SK-N-SH treated with all-trans-retinoic acid at 6 μM for 48 hours (cell line): Measurements from ENCODE around the gene TRAK2.

Experiments used
- ATAC-seq: fragments of 200-7000 bp; cut with Tn5 transposase; 3 replicates; pipeline ENCODE4 v1.9.1; 2020; ENCODE audit warnings: mild to moderate bottlenecking, moderate library complexity
- ARNTL ChIP-seq: fragments of 450-650 bp; formaldehyde crosslinking; IDR thresholded peaks from 2 replicates; pipeline ENCODE4 v1.5.0; 2020; ENCODE audit warnings: low read depth, mild to moderate bottlenecking, moderate library complexity, borderline replicate concordance
- BACH2 ChIP-seq: fragments of 250-450 bp; sonication (Bioruptor Pico); IDR thresholded peaks from 2 replicates; pipeline ENCODE4 v1.9.0; 2021; ENCODE audit warnings: mild to moderate bottlenecking, borderline replicate concordance
- CREB5 ChIP-seq: fragments of 250-450 bp; sonication (Bioruptor Pico); IDR thresholded peaks from 2 replicates; pipeline ENCODE4 v1.5.1; 2020; ENCODE audit warnings: low read depth, mild to moderate bottlenecking, moderate library complexity
- CSDC2 ChIP-seq: fragments of 250-450 bp; sonication (Bioruptor Pico); IDR thresholded peaks from 2 replicates; pipeline ENCODE4 v1.5.0; 2020; ENCODE audit warnings: mild to moderate bottlenecking, moderate library complexity
- CSRNP3 ChIP-seq: fragments of 250-450 bp; sonication (Bioruptor Pico); IDR thresholded peaks from 2 replicates; pipeline ENCODE4 v1.5.1; 2021; ENCODE audit warnings: mild to moderate bottlenecking, moderate library complexity
- GLIS3 ChIP-seq: fragments of 250-450 bp; sonication (Bioruptor Pico); IDR thresholded peaks from 2 replicates; pipeline ENCODE4 v1.5.0; 2020; ENCODE audit warnings: mild to moderate bottlenecking, moderate library complexity
- ISL1 ChIP-seq: fragments of 250-450 bp; sonication (Bioruptor Pico); IDR thresholded peaks from 2 replicates; pipeline ENCODE4 v2.1.2; 2022; ENCODE audit warnings: mild to moderate bottlenecking, moderate library complexity
- OSR1 ChIP-seq: fragments of 250-450 bp; sonication (Bioruptor Pico); IDR thresholded peaks from 2 replicates; pipeline ENCODE4 v1.8.0; 2022; ENCODE audit warnings: moderate library complexity, mild to moderate bottlenecking, inconsistent platforms
- PATZ1 ChIP-seq: fragments of 250-450 bp; sonication (Bioruptor Pico); IDR thresholded peaks from 2 replicates; pipeline ENCODE4 v1.8.0; 2020; ENCODE audit warnings: mild to moderate bottlenecking, moderate library complexity, borderline replicate concordance
- POU6F1 ChIP-seq: fragments of 250-450 bp; sonication (Bioruptor Pico); IDR thresholded peaks from 2 replicates; pipeline ENCODE4 v1.8.0; 2021; ENCODE audit warnings: low read depth, mild to moderate bottlenecking, moderate library complexity, borderline replicate concordance
- PPARA ChIP-seq: fragments of 250-450 bp; sonication (Bioruptor Pico); IDR thresholded peaks from 2 replicates; pipeline ENCODE4 v1.5.0; 2020; ENCODE audit warnings: mild to moderate bottlenecking, borderline replicate concordance
- RARB ChIP-seq: fragments of 250-450 bp; sonication (Bioruptor Pico); IDR thresholded peaks from 2 replicates; pipeline ENCODE4 v1.8.0; 2021; ENCODE audit warnings: mild to moderate bottlenecking, moderate library complexity
- SNAI2 ChIP-seq: fragments of 250-450 bp; sonication (Bioruptor Pico); IDR thresholded peaks from 2 replicates; pipeline ENCODE4 v1.5.0; 2020; ENCODE audit warnings: mild to moderate bottlenecking, moderate library complexity
- TCF4 ChIP-seq: fragments of 250-450 bp; sonication (Bioruptor Pico); IDR thresholded peaks from 2 replicates; pipeline ENCODE4 v1.8.0; 2021; ENCODE audit warnings: mild to moderate bottlenecking, moderate library complexity, borderline replicate concordance
- TOX ChIP-seq: fragments of 250-450 bp; sonication (Bioruptor Pico); IDR thresholded peaks from 2 replicates; pipeline ENCODE4 v1.8.0; 2021; ENCODE audit warnings: mild to moderate bottlenecking, moderate library complexity, borderline replicate concordance
- TSHZ2 ChIP-seq: fragments of 250-450 bp; sonication (Bioruptor Pico); IDR thresholded peaks from 2 replicates; pipeline ENCODE4 v1.5.0; 2020; ENCODE audit warnings: mild to moderate bottlenecking, moderate library complexity
- ZC3H10 ChIP-seq: fragments of 250-450 bp; sonication (Bioruptor Pico); IDR thresholded peaks from 2 replicates; pipeline ENCODE4 v1.5.1; 2021; ENCODE audit warnings: mild to moderate bottlenecking, moderate library complexity
- ZFP30 ChIP-seq: fragments of 450-650 bp; formaldehyde crosslinking; IDR thresholded peaks from 2 replicates; pipeline ENCODE4 v1.5.0; 2022; ENCODE audit warnings: mild to moderate bottlenecking, moderate library complexity
- ZNF565 ChIP-seq: fragments of 450-650 bp; formaldehyde crosslinking; conservative IDR thresholded peaks from 2 replicates; pipeline ENCODE4 v1.5.0; 2020; ENCODE audit warnings: low read depth, mild to moderate bottlenecking, moderate library complexity
- ZNF8 ChIP-seq: fragments of 450-650 bp; formaldehyde crosslinking; IDR thresholded peaks from 2 replicates; pipeline ENCODE4 v1.5.0; 2020; ENCODE audit warnings: mild to moderate bottlenecking, moderate library complexity

The TRAK2 gene

GRCh38 chr2:201415149-201415548 lies 36.1 kb downstream of the TRAK2 start:
- no peak for TF ChIP-seq ZNF565 (CRISPR knock-in tag)
- TF ChIP-seq ARNTL, result no peak
- no peak for TF ChIP-seq ISL1 (CRISPR knock-in tag)
- TF ChIP-seq TOX (CRISPR knock-in tag), result no peak
- no peak for TF ChIP-seq BACH2
- no peak for TF ChIP-seq ZFP30
- no peak for TF ChIP-seq TSHZ2 (CRISPR knock-in tag)
- no peak for TF ChIP-seq PATZ1
- no peak for TF ChIP-seq RARB
- no peak for TF ChIP-seq PPARA (CRISPR knock-in tag)
- no peak for TF ChIP-seq ZNF8
- no peak for TF ChIP-seq OSR1
- TF ChIP-seq GLIS3 (CRISPR knock-in tag), result no peak
- TF ChIP-seq, all 23 proteins: peak for 0
- ATAC-seq, result no peak

- no peak for TF ChIP-seq GLIS3 (CRISPR knock-in tag)
- TF ChIP-seq SNAI2 (CRISPR knock-in tag), result no peak
- no peak for TF ChIP-seq OSR1
- no peak for TF ChIP-seq ZC3H10 (CRISPR knock-in tag)
- TF ChIP-seq TCF4 (CRISPR knock-in tag), result no peak
- no peak for TF ChIP-seq BACH2
- no peak for TF ChIP-seq ARNTL
- no peak for TF ChIP-seq CSDC2 (CRISPR knock-in tag)
- TF ChIP-seq ZNF565 (CRISPR knock-in tag), result no peak
- no peak for TF ChIP-seq TSHZ2 (CRISPR knock-in tag)
- no peak for TF ChIP-seq ZFP30
- no peak for TF ChIP-seq CREB5 (CRISPR knock-in tag)
- no peak for TF ChIP-seq CSRNP3
- no peak for TF ChIP-seq POU6F1 (CRISPR knock-in tag)
- peak; percentile 80 for ATAC-seq
Observed at GRCh38 chr2:201414099-201415023, 36.9 kb downstream of the TRAK2 start.
